PC-3 (cell line): ENCODE results near the gene CEP112. TPM values are rescaled to one million over a fixed set of nuclear protein-coding genes. Genes with fewer than 3 reads are reported as not detected.

Source experiments
- ATAC-seq: fragments of 200-7000 bp; cut with Tn5 transposase; 2 replicates; pipeline ENCODE4 v1.9.1; 2020; ENCODE audit warnings: mild to moderate bottlenecking, moderate library complexity
- BruUV-seq: library from RNA; stranded (reverse); fragments of 400-500 nt; replicated peaks from 2 replicates; lab custom pipeline; 2021; lab: Mats Ljungman, UMichigan
- CTCF ChIA-PET: fragments of 300-600 bp; sonication (Branson Sonifier 250); formaldehyde crosslinking; loops from one replicate; lab custom pipeline; 2022; ENCODE audit warnings: antibody characterized with exemption; lab: Charles Lee
- POLR2A ChIA-PET: fragments of 300-600 bp; sonication (Branson Sonifier 250); formaldehyde crosslinking; loops from one replicate; lab custom pipeline; 2022; ENCODE audit warnings: antibody characterized with exemption; ENCODE audit not compliant: unreplicated experiment; lab: Charles Lee
- DNase-seq: peaks from one replicate; pipeline ENCODE4 v3.0.0-alpha.2; 2015
- H2AFZ ChIP-seq: fragments of 300-600 bp; sonication (generic); 2 replicates; pipeline ENCODE4 v1.6.0; 2016; ENCODE audit warnings: antibody characterized with exemption, low read length
- H3F3A ChIP-seq: fragments of 300-600 bp; sonication (generic); one replicate; pipeline ENCODE4 v1.6.0; 2017; ENCODE audit warnings: antibody characterized with exemption, low read length, control low read depth, mild to moderate bottlenecking; ENCODE audit not compliant: unreplicated experiment
- H3K27ac ChIP-seq: fragments of 300-600 bp; sonication (generic); 2 replicates; pipeline ENCODE4 v1.5.1; 2016; ENCODE audit warnings: mild to moderate bottlenecking, low read length
- H3K27me3 ChIP-seq: fragments of 300-600 bp; sonication (generic); 2 replicates; pipeline ENCODE4 v1.6.1; 2016; ENCODE audit warnings: low read length, mixed read lengths
- H3K36me3 ChIP-seq: fragments of 300-600 bp; sonication (generic); 2 replicates; pipeline ENCODE4 v1.6.1; 2016; ENCODE audit warnings: low read depth, mixed run types, low read length, mixed read lengths
- H3K4me1 ChIP-seq: fragments of 300-600 bp; sonication (generic); 2 replicates; pipeline ENCODE4 v1.5.1; 2016; ENCODE audit warnings: low read length; ENCODE audit not compliant: insufficient read depth
- H3K4me2 ChIP-seq: fragments of 300-600 bp; sonication (generic); 2 replicates; pipeline ENCODE4 v1.6.0; 2016; ENCODE audit warnings: low read length
- H3K4me3 ChIP-seq: fragments of 300-600 bp; sonication (generic); 2 replicates; pipeline ENCODE4 v1.5.1; 2016; ENCODE audit warnings: mild to moderate bottlenecking, low read length, mixed read lengths
- H3K79me2 ChIP-seq: fragments of 300-600 bp; sonication (generic); 2 replicates; pipeline ENCODE4 v1.6.1; 2017; ENCODE audit warnings: low read length, mixed read lengths
- H3K9ac ChIP-seq: fragments of 300-600 bp; sonication (generic); 2 replicates; pipeline ENCODE4 v1.6.0; 2016; ENCODE audit warnings: mild to moderate bottlenecking, low read length
- H3K9me2 ChIP-seq: fragments of 300-600 bp; sonication (generic); replicated peaks from 2 replicates; pipeline ENCODE4 v1.6.1; 2016; ENCODE audit warnings: mixed run types, low read length, mixed read lengths
- H3K9me3 ChIP-seq: fragments of 300-600 bp; sonication (generic); 2 replicates; pipeline ENCODE4 v1.6.1; 2016; ENCODE audit warnings: low read length, mixed read lengths
- H4K20me1 ChIP-seq: fragments of 300-600 bp; sonication (generic); 2 replicates; pipeline ENCODE4 v1.6.1; 2016; ENCODE audit warnings: low read length, mixed read lengths
- CTCF ChIP-seq: fragments of 300-600 bp; sonication (generic); conservative IDR thresholded peaks from 2 replicates; pipeline ENCODE4 v1.5.1; 2017; ENCODE audit warnings: antibody characterized with exemption, low read depth, mild to moderate bottlenecking, low read length
- EZH2 ChIP-seq: fragments of 300-600 bp; sonication (generic); IDR thresholded peaks from one replicate; pipeline ENCODE4 v1.6.1; 2017; ENCODE audit warnings: antibody characterized with exemption, mild to moderate bottlenecking, low read length; ENCODE audit not compliant: unreplicated experiment
- EZH2phosphoT487 ChIP-seq: fragments of 300-600 bp; sonication (generic); IDR thresholded peaks from 2 replicates; pipeline ENCODE4 v1.6.1; 2018; ENCODE audit warnings: mild to moderate bottlenecking, antibody characterized with exemption, low read length, borderline replicate concordance
- intact Hi-C: fragments of 100-400 bp; cut with micrococcal nuclease; formaldehyde crosslinking; loops from 2 replicates; pipeline ENCODE4 v1.9.0; 2023
- total RNA-seq: library from RNA; depleted of rRNA; stranded (reverse); fragments of >200 nt; gene quantifications from 2 replicates; pipeline ENCODE4 v1.2.3, GENCODE V29; 2014

Gene CEP112
- total RNA-seq, 1 experiment from 2014 or later = 6.5 TPM

- H3K9me3 ChIP-seq = no peaks in the 10 kb centered on the region
- no peak overlapping the region for H3K4me3 ChIP-seq
- ATAC-seq (no peak), DNase-seq (no peak)
- H3K79me2 ChIP-seq = no peaks in the 10 kb centered on the region
- TF ChIP-seq EZH2phosphoT487 = no peak
- POLR2A ChIA-PET = no interaction called here
- no peak overlapping the region for H3K9ac ChIP-seq
- H3K4me2 ChIP-seq = no peak overlapping the region
- no peaks in the 10 kb centered on the region for H3F3A ChIP-seq
- H3K27ac ChIP-seq = no peak overlapping the region
- intact Hi-C loops = no loop called here
- no peaks in the 10 kb centered on the region for H3K4me1 ChIP-seq
- H2AFZ ChIP-seq = no peak overlapping the region
- no TSS peak for BruUV-seq
- no peaks in the 10 kb centered on the region for H3K9me2 ChIP-seq
- H3K36me3 ChIP-seq = no peaks in the 10 kb centered on the region
- H3K27me3 ChIP-seq = no peaks in the 10 kb centered on the region
- H4K20me1 ChIP-seq = no peaks in the 10 kb centered on the region
- CTCF ChIA-PET = no interaction called here
These were observed 432.4 kb downstream of the CEP112 start for GRCh38 chr17:65759532-65759931.

- POLR2A ChIA-PET = no interaction called here
- no peaks in the 10 kb centered on the region for H3K36me3 ChIP-seq
- H3K4me3 ChIP-seq = no peak overlapping the region
- H3K9ac ChIP-seq = no peak overlapping the region
- CTCF ChIA-PET = no interaction called here
- H3K4me1 ChIP-seq = no peaks in the 10 kb centered on the region
- intact Hi-C loops = no loop called here
- TF ChIP-seq EZH2 (no peak), CTCF (no peak), EZH2phosphoT487 (no peak)
- H3F3A ChIP-seq = no peaks in the 10 kb centered on the region
- no peaks in the 10 kb centered on the region for H3K79me2 ChIP-seq
- no peaks in the 10 kb centered on the region for H3K9me3 ChIP-seq
- BruUV-seq = no TSS peak
- DNase-seq (no peak), ATAC-seq (no peak)
- no peak overlapping the region for H3K4me2 ChIP-seq
- no peaks in the 10 kb centered on the region for H3K27me3 ChIP-seq
- no peak overlapping the region for H2AFZ ChIP-seq
- no peaks in the 10 kb centered on the region for H4K20me1 ChIP-seq
- H3K9me2 ChIP-seq = no peaks in the 10 kb centered on the region
- no peak overlapping the region for H3K27ac ChIP-seq
These were observed 435.2 kb downstream of the CEP112 start for GRCh38 chr17:65756760-65757159.

- no peak for TF ChIP-seq EZH2
- TF ChIP-seq EZH2phosphoT487 = no peak
- no peak for TF ChIP-seq CTCF
- H3K36me3 ChIP-seq = no peaks in the 10 kb centered on the region
- H3K4me1 ChIP-seq = peaks cover 7% of the 10 kb centered on the region
- no peaks in the 10 kb centered on the region for H3K27me3 ChIP-seq
- no peaks in the 10 kb centered on the region for H3F3A ChIP-seq
- H3K9me3 ChIP-seq = no peaks in the 10 kb centered on the region
- no peaks in the 10 kb centered on the region for H3K9me2 ChIP-seq
- no peak overlapping the region for H3K27ac ChIP-seq
- no peaks in the 10 kb centered on the region for H4K20me1 ChIP-seq
- DNase-seq = no peak
- POLR2A ChIA-PET = no interaction called here
- H2AFZ ChIP-seq = no peak overlapping the region
- no peak overlapping the region for H3K4me3 ChIP-seq
- BruUV-seq = no TSS peak
- CTCF ChIA-PET = no interaction called here
- ATAC-seq = peak; percentile 81
- no peaks in the 10 kb centered on the region for H3K79me2 ChIP-seq
- no peak overlapping the region for H3K4me2 ChIP-seq
- H3K9ac ChIP-seq = no peak overlapping the region
- intact Hi-C loops = no loop called here
These were observed 436.1 kb downstream of the CEP112 start for GRCh38 chr17:65755799-65756198.
